Right atrium auricular region (tissue), 2 donors: ENCODE data around the gene LPP. TPM values are rescaled to one million over a fixed set of nuclear protein-coding genes. Genes with fewer than 3 reads are reported as not detected.

Experiments
- DNase-seq: peaks from one replicate; pipeline ENCODE4 v3.0.0-alpha.2; 2019; ENCODE audit warnings: low spot score
- H3K27ac ChIP-seq, 2 donors: fragments of 200-600 bp; sonication (generic); 1 replicate in 1 of 2; 2 replicates in 1 of 2; pipeline ENCODE4 v1.5.1; 2016 to 2019
- H3K27me3 ChIP-seq, 2 donors: fragments of 200-600 bp; sonication (generic); one replicate each; pipeline versions ENCODE4 v1.5.1 to v1.6.0; 2017 to 2019
- H3K36me3 ChIP-seq: fragments of 200-600 bp; sonication (generic); one replicate; pipeline ENCODE4 v1.5.1; 2016
- H3K4me1 ChIP-seq, 2 donors: fragments of 200-600 bp; sonication (generic); one replicate each; pipeline versions ENCODE4 v1.5.1 to v1.6.0; 2017 to 2019
- H3K4me3 ChIP-seq, 2 donors: fragments of 200-600 bp; sonication (generic); 1 replicate in 1 of 2; 2 replicates in 1 of 2; pipeline ENCODE4 v1.5.1; 2017 to 2019; ENCODE audit warnings: mild to moderate bottlenecking in 1 of 2, moderate library complexity in 1 of 2
- H3K9me3 ChIP-seq, 2 donors: fragments of 200-600 bp; sonication (generic); one replicate each; pipeline ENCODE4 v1.5.1; 2019
- total RNA-seq, 2 donors: library from RNA; depleted of rRNA; stranded (reverse); fragments of >200 nt; gene quantifications; one replicate each; pipeline ENCODE4 v1.1.0, GENCODE V29; 2016
- TF ChIP-seq, protein P1 (sequence below), 2 donors: fragments of 200-600 bp; sonication (generic); IDR thresholded peaks; one replicate each; pipeline ENCODE4 v1.5.1; 2019; ENCODE audit warnings: antibody characterized with exemption in 2 of 2

LPP gene
- total RNA-seq, 2 donors from 2014 or later = 117 to 186 TPM

DNA sequence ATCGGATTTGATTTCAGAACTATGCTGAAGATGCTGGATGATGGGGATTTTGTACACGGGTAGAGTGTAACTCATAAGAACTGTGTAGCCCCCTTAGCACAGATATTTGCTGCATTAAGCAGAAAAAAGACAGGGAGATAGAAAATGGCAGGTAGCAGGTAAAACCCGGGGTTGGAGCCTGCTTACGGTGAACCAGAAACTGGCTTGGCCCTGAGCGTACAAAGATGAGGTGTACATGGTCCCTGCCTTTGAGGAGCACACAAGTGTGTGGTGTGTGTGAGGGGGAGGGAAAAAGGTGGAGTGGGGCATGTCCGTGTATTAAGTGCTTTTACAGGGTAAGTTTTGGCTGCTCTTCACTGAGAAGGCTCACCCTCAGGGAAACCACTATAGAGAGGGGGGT, 3.5 kb downstream of the LPP start:
- DNase-seq = no peak
- no peak overlapping the region for H3K4me3 ChIP-seq

DNA sequence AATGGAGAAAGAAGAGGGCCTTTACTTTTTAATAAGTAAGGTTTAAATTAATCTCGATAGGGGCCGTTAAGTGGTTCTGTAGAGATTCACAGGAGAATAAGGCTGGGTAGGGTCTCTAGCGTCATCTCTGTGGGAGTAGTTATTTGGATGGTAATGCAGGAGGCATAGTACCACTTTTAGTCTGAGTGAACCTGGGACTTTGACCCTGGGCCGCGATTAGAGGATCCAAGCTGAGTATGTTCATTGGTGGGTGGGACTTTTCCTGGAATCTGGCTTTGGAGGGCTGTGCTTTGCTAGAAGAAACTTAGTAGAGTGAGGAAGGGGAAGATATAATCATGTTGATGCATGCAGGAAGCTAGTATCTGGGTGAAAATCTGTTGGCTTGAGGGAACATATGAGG, 4.0 kb downstream of the LPP start:
- TF ChIP-seq, protein P1, sequence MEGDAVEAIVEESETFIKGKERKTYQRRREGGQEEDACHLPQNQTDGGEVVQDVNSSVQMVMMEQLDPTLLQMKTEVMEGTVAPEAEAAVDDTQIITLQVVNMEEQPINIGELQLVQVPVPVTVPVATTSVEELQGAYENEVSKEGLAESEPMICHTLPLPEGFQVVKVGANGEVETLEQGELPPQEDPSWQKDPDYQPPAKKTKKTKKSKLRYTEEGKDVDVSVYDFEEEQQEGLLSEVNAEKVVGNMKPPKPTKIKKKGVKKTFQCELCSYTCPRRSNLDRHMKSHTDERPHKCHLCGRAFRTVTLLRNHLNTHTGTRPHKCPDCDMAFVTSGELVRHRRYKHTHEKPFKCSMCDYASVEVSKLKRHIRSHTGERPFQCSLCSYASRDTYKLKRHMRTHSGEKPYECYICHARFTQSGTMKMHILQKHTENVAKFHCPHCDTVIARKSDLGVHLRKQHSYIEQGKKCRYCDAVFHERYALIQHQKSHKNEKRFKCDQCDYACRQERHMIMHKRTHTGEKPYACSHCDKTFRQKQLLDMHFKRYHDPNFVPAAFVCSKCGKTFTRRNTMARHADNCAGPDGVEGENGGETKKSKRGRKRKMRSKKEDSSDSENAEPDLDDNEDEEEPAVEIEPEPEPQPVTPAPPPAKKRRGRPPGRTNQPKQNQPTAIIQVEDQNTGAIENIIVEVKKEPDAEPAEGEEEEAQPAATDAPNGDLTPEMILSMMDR (IDR thresholded peaks at IDR 0.05) = no peak
- DNase-seq = no peak
- Histone ChIP-seq H3K27ac (peak overlapping the region; percentile 97 to 98), H3K4me3 (no peak overlapping the region), H3K36me3 (no peaks in the 10 kb centered on the region), H3K9me3 (no peaks in the 10 kb centered on the region), H3K4me1 (peaks cover 0 to 79% of the 10 kb centered on the region in 2 donors), H3K27me3 (no peaks in the 10 kb centered on the region)

More for the DNA sequence above, 3.5 kb downstream of the LPP start:
- H3K36me3 ChIP-seq = no peaks in the 10 kb centered on the region
- H3K27ac ChIP-seq = peak overlapping the region; percentile 97 to 98
- peaks cover 0 to 79% of the 10 kb centered on the region in 2 donors for H3K4me1 ChIP-seq
- H3K27me3 ChIP-seq = no peaks in the 10 kb centered on the region
- TF ChIP-seq, protein P1 (IDR thresholded peaks at IDR 0.05) = no peak
- no peaks in the 10 kb centered on the region for H3K9me3 ChIP-seq

DNA sequence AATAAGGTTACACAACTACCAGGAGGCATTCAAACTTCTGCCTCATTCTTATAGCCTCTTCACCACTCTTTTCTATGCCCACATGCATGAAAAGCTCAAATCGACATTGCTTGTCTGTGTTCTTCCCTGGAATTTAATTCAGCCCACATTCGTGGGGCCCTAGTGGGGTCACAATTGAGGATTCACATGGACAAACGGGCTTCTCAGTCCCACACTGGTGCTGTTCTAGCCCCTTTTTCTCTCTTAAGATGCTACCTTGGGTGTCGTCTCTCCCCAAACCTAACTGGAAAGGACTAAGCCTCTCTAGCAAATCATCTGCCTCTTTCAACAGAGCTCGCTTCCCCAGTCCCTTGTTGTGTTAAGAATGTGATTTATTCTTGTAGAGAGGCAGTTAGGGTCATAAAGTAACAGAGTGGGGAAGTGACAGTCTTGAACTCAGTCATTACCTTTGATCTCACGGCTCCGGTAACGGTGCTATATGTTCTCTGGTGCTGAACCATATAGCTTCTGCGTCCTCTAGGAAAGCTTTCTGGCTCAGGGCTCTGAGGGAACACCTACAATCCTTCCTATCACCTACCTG, 4.9 kb downstream of the LPP start:
- peak overlapping the region; percentile 97 to 98 for H3K27ac ChIP-seq
- no peak overlapping the region for H3K4me3 ChIP-seq
- no peak for DNase-seq
- H3K27me3 ChIP-seq = no peaks in the 10 kb centered on the region
- TF ChIP-seq, protein P1 (IDR thresholded peaks at IDR 0.05) = no peak
- H3K36me3 ChIP-seq = no peaks in the 10 kb centered on the region
- H3K9me3 ChIP-seq = no peaks in the 10 kb centered on the region
- peaks cover 0 to 84% of the 10 kb centered on the region in 2 donors for H3K4me1 ChIP-seq

DNA sequence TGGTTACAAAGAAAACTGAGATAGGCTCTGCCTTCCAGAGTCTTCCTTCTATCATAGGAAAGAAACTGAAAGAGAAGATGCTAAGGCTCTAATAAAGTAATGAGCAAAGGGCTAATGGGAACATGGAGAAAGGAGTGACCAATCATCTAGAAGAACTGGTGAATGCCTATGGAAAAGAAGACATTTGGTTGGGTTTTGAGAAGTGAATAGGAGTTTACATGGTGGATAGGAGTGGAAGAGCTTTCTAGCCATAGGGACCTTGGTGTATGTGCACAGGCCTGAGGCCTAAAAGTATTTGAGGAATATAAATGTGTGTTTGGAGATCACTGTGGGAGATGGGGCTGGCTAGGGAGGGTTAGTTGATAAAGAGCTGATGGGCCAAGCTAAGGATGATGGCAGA, 6.8 kb downstream of the LPP start:
- Histone ChIP-seq H3K4me1 (peaks cover 0 to 90% of the 10 kb centered on the region in 2 donors), H3K36me3 (no peaks in the 10 kb centered on the region), H3K4me3 (no peak overlapping the region), H3K27ac (peak overlapping the region; percentile 97 to 98), H3K27me3 (no peaks in the 10 kb centered on the region), H3K9me3 (no peaks in the 10 kb centered on the region)
- no peak for DNase-seq
- TF ChIP-seq, protein P1 (IDR thresholded peaks at IDR 0.05) = no peak

DNA sequence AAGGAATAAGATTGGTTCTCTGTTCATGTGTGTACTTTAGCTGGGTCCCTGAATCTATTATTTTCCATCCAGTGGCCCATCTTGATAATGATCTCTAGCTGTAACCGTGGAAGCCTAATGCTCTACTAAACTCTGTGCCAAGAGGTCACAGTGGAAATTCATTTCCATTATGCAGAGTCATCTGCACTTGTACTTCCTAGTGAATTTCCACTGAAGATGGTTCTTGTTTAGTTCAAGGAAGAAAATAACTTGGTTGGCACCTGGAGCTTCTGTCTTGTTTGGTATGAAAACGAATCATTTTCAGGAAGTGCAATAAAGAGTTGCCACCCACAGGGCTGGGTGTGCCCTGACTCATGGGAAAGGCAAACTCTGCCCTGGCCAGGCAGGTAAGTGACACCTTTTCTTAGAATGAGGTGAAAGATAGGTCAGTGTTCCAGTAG, 10.3 kb downstream of the LPP start:
- H3K4me1 ChIP-seq = peaks cover 0 to 60% of the 10 kb centered on the region in 2 donors
- TF ChIP-seq, protein P1 (IDR thresholded peaks at IDR 0.05) = no peak
- DNase-seq = no peak
- no peak overlapping the region for H3K4me3 ChIP-seq
- H3K27ac ChIP-seq = peak overlapping the region in 1 of 2 donors; percentile 98
- no peaks in the 10 kb centered on the region for H3K36me3 ChIP-seq
- no peaks in the 10 kb centered on the region for H3K27me3 ChIP-seq
- H3K9me3 ChIP-seq = no peaks in the 10 kb centered on the region

DNA sequence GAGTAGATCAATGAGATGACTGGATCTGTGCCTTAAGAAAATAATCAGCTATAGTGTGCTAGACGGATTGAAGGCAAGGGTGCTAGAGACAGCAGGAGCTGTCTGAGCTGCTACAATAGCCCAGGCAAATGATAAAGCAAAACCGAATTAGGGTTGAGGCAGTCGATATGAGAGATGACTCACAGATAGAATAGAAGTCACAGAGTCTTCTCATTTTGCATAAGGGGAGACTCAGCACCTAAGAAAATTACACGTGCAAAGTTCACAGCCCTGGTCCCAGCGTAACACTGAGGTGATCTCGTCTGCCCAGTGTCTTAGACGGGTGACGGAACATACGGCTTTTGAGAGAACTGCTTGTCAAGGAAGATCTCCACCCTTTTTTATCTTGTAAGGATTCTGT, 11.6 kb downstream of the LPP start:
- Histone ChIP-seq H3K27me3 (no peaks in the 10 kb centered on the region), H3K9me3 (no peaks in the 10 kb centered on the region), H3K4me1 (peaks cover 0 to 54% of the 10 kb centered on the region in 2 donors), H3K4me3 (no peak overlapping the region), H3K36me3 (no peaks in the 10 kb centered on the region), H3K27ac (peak overlapping the region in 1 of 2 donors; percentile 59)
- no peak for DNase-seq
- TF ChIP-seq, protein P1 (IDR thresholded peaks at IDR 0.05) = no peak
